OCI-LY1 (cell line): Measurements from ENCODE around the gene SLC44A3.

Experiments used
- CTCF ChIP-seq: fragments of 200-600 bp; sonication (generic), shearing (Covaris generic); IDR thresholded peaks from 2 replicates; pipeline ENCODE4 v1.5.1; 2017; ENCODE audit warnings: mild to moderate bottlenecking, antibody characterized with exemption, low read length, moderate library complexity, mixed read lengths
- EZH2 ChIP-seq: fragments of 200-600 bp; sonication (generic), shearing (Covaris generic); IDR thresholded peaks from 2 replicates; pipeline ENCODE4 v1.8.0; 2017; ENCODE audit warnings: borderline replicate concordance, mixed run types, mild to moderate bottlenecking, antibody characterized with exemption, low read length, moderate library complexity, mixed read lengths

GRCh38 chr1:94884507-94884906, 64.3 kb downstream of the SLC44A3 start:
- no peak for TF ChIP-seq CTCF
- TF ChIP-seq EZH2: no peak
